Right hindlimb (tissue), 1 donor: ENCODE measurements around the gene RAB24.
"Not testable (repeated sequence)": the region's sequence is repeated elsewhere in the genome, so short reads cannot be mapped to it uniquely, and the experiment has no call there.

Experiments used
- DNase-seq: peaks from one replicate; pipeline ENCODE4 v3.0.0-alpha.2; 2018

The RAB24 gene

GRCh38 chr5:177291735-177292134 is 11.8 kb downstream of the RAB24 start:
- DNase-seq, result no peak

- no peak for DNase-seq
These were observed 12.5 kb downstream of the RAB24 start for GRCh38 chr5:177290816-177291596.

GRCh38 chr5:177288191-177288590 is 15.3 kb downstream of the RAB24 start:
- no peak for DNase-seq

GRCh38 chr5:177276886-177277285 is 26.6 kb downstream of the RAB24 start:
- DNase-seq, result no peak

- DNase-seq, result no peak
These were observed 27.6 kb downstream of the RAB24 start for GRCh38 chr5:177275883-177276282.

- no peak for DNase-seq
These were observed 32.4 kb downstream of the RAB24 start for GRCh38 chr5:177271113-177271512.

- no peak for DNase-seq
These were observed 32.9 kb downstream of the RAB24 start for GRCh38 chr5:177270653-177271052.

- DNase-seq, result no peak
These were observed 33.5 kb downstream of the RAB24 start for GRCh38 chr5:177269976-177270375.

- DNase-seq, result no peak
These were observed 34.2 kb downstream of the RAB24 start for GRCh38 chr5:177269232-177269895.

GRCh38 chr5:177265395-177265794 is 38.1 kb downstream of the RAB24 start:
- no peak for DNase-seq

- no peak for DNase-seq
These were observed 39.3 kb downstream of the RAB24 start for GRCh38 chr5:177264178-177264577.

GRCh38 chr5:177261510-177261909 is 42.0 kb downstream of the RAB24 start:
- DNase-seq, result no peak

GRCh38 chr5:177260961-177261360 is 42.6 kb downstream of the RAB24 start:
- no peak for DNase-seq

GRCh38 chr5:177258711-177259110 is 44.8 kb downstream of the RAB24 start:
- DNase-seq, result not testable (repeated sequence)

- no peak for DNase-seq
These were observed 47.2 kb downstream of the RAB24 start for GRCh38 chr5:177256296-177256695.

GRCh38 chr5:177253252-177253651 is 50.3 kb downstream of the RAB24 start:
- DNase-seq, result no peak
